Keratinocyte (primary cell): ENCODE results near the gene MAN1C1. TPM values are rescaled to one million over a fixed set of nuclear protein-coding genes. Genes with fewer than 3 reads are reported as not detected.

Source experiments
- DNase-seq: peaks from one replicate; pipeline ENCODE4 v3.0.0-alpha.2; 2011; ENCODE audit warnings: low read depth, missing footprints, low spot score
- FAIRE-seq: peaks from 2 replicates; lab custom pipeline; 2011; peaks lifted over from hg19 to GRCh38; lab: Jason Lieb, UNC
- H2AFZ ChIP-seq: 2 replicates; pipeline ENCODE4 v1.6.0; 2012; ENCODE audit warnings: low read length, control low read depth, inconsistent platforms; ENCODE audit not compliant: control insufficient read depth
- H3K27ac ChIP-seq: 2 replicates; pipeline ENCODE4 v1.5.1; 2011; ENCODE audit warnings: low read length; ENCODE audit not compliant: control insufficient read depth, insufficient read depth
- H3K27me3 ChIP-seq: 3 replicates; pipeline ENCODE4 v1.6.0; 2011; ENCODE audit warnings: low read length; ENCODE audit not compliant: control insufficient read depth, insufficient read depth; ENCODE audit errors: extremely low read depth
- H3K36me3 ChIP-seq, 2 experiments: 2 replicates in 1 of 2; 3 replicates in 1 of 2; pipeline ENCODE4 v1.5.1; 2011; ENCODE audit warnings: low read length in 2 of 2, mild to moderate bottlenecking in 1 of 2; ENCODE audit not compliant: control insufficient read depth in 2 of 2, insufficient read depth in 2 of 2; ENCODE audit errors: extremely low read depth in 1 of 2
- H3K4me1 ChIP-seq: 3 replicates; pipeline ENCODE4 v1.5.1; 2011; ENCODE audit warnings: low read length; ENCODE audit not compliant: control insufficient read depth, insufficient read depth; ENCODE audit errors: extremely low read depth
- H3K4me2 ChIP-seq: 3 replicates; pipeline ENCODE4 v1.6.0; 2011; ENCODE audit warnings: low read depth, low read length; ENCODE audit not compliant: control insufficient read depth, insufficient read depth; ENCODE audit errors: extremely low read depth
- H3K4me3 ChIP-seq, 3 experiments: fragments of 200-600 bp in 1 of 3; sonication (generic) in 1 of 3; 2 replicates in 2 of 3; 3 replicates in 1 of 3; pipeline ENCODE4 v1.5.1; 2011 to 2016; ENCODE audit warnings: low read length in 3 of 3, mild to moderate bottlenecking in 3 of 3, control low read depth in 2 of 3, inconsistent platforms in 1 of 3, low read depth in 1 of 3, mixed read lengths in 1 of 3, mixed run types in 1 of 3, moderate library complexity in 1 of 3; ENCODE audit not compliant: control insufficient read depth in 2 of 3, insufficient read depth in 2 of 3; ENCODE audit errors: extremely low read depth in 1 of 3
- H3K79me2 ChIP-seq: 2 replicates; pipeline ENCODE4 v1.6.0; 2012; ENCODE audit warnings: low read length; ENCODE audit not compliant: control insufficient read depth, insufficient read depth
- H3K9ac ChIP-seq: 3 replicates; pipeline ENCODE4 v1.6.0; 2011; ENCODE audit warnings: low read length; ENCODE audit not compliant: control insufficient read depth, insufficient read depth; ENCODE audit errors: extremely low read depth
- H3K9me1 ChIP-seq: 3 replicates; pipeline ENCODE4 v1.6.0; 2011; ENCODE audit warnings: low read length; ENCODE audit not compliant: control insufficient read depth, insufficient read depth; ENCODE audit errors: extremely low read depth
- H3K9me3 ChIP-seq: 2 replicates; pipeline ENCODE4 v1.5.1; 2012; ENCODE audit warnings: low read depth, low read length; ENCODE audit not compliant: control insufficient read depth
- H4K20me1 ChIP-seq: 3 replicates; pipeline ENCODE4 v1.6.0; 2011; ENCODE audit warnings: low read length; ENCODE audit not compliant: control insufficient read depth, insufficient read depth; ENCODE audit errors: extremely low read depth
- CTCF ChIP-seq, 3 experiments: IDR thresholded peaks in 1 of 3; conservative IDR thresholded peaks in 1 of 3; optimal IDR thresholded peaks in 1 of 3; 2 replicates in 2 of 3; 3 replicates in 1 of 3; pipeline versions ENCODE3 to v1.5.1; 2011; ENCODE audit warnings: low read length in 3 of 3, mild to moderate bottlenecking in 3 of 3, moderate library complexity in 2 of 3, control low read depth in 1 of 3, inconsistent platforms in 1 of 3; ENCODE audit not compliant: insufficient read depth in 2 of 3; ENCODE audit errors: extremely low read depth in 1 of 3
- EZH2 ChIP-seq: IDR thresholded peaks from one replicate; pipeline ENCODE4 v1.6.1; 2012; ENCODE audit warnings: inconsistent platforms, mild to moderate bottlenecking, low read length, moderate library complexity
- dilution Hi-C: fragments of 300-500 bp; cut with MboI; formaldehyde crosslinking; loops from one replicate; pipeline ENCODE4 v1.7.0; 2020; ENCODE audit warnings: low sequenced_read_pairs; ENCODE audit not compliant: extremely low pct_ligation_motif_present
- polyA plus RNA-seq, 5 experiments: library from polyadenylated mRNA; depleted of rRNA in 3 of 5; stranded (reverse) in 3 of 5; stranded (forward) in 1 of 5; unstranded in 1 of 5; fragments of >200 nt; gene quantifications; 1 replicate in 1 of 5; 2 replicates in 3 of 5; 3 replicates in 1 of 5; pipeline versions ENCODE4 v1.2.1 to v1.2.3, GENCODE V29; 2011 to 2012; ENCODE audit warnings: missing spikeins in 2 of 5, low read depth in 1 of 5, low replicate concordance in 1 of 5

Gene MAN1C1
- polyA plus RNA-seq, 1 donor (not counting 4 experiments of a cell fraction or from before 2014, with no cell fraction given), result 0.07 TPM

- no peak for TF ChIP-seq CTCF (optimal IDR thresholded peaks at IDR 0.05 in 1 of 3, IDR thresholded peaks at IDR 0.05 in 1 of 3, conservative IDR thresholded peaks at IDR 0.05 in 1 of 3; ENCODE audit: extremely low read depth in 1 of 3, insufficient read depth in 2 of 3, low read length in 3 of 3)
- no peak for TF ChIP-seq EZH2
- no peaks in the 10 kb centered on the region for H3K4me1 ChIP-seq
- H3K9ac ChIP-seq, result no peak overlapping the region
- H3K27me3 ChIP-seq, result peaks cover 10% of the 10 kb centered on the region
- H3K4me3 ChIP-seq, result no peak overlapping the region
- no peak for FAIRE-seq
- H3K27ac ChIP-seq, result no peak overlapping the region
- no peaks in the 10 kb centered on the region for H4K20me1 ChIP-seq
- H3K9me1 ChIP-seq, result no peaks in the 10 kb centered on the region
- no peaks in the 10 kb centered on the region for H3K9me3 ChIP-seq
- no peaks in the 10 kb centered on the region for H3K36me3 ChIP-seq
- dilution Hi-C loops, result no loop called here
- no peak overlapping the region for H3K4me2 ChIP-seq
- DNase-seq, result no peak
- no peak overlapping the region for H2AFZ ChIP-seq
- H3K79me2 ChIP-seq, result no peaks in the 10 kb centered on the region
Observed at GRCh38 chr1:25679171-25679570, 62.6 kb downstream of the MAN1C1 start.

- Histone ChIP-seq H3K9me3 (no peaks in the 10 kb centered on the region), H3K36me3 (no peaks in the 10 kb centered on the region), H3K4me3 (no peak overlapping the region), H4K20me1 (no peaks in the 10 kb centered on the region), H3K27me3 (peaks cover 12% of the 10 kb centered on the region), H3K4me2 (no peak overlapping the region), H3K9ac (no peak overlapping the region), H3K9me1 (no peaks in the 10 kb centered on the region), H2AFZ (no peak overlapping the region), H3K4me1 (no peaks in the 10 kb centered on the region), H3K79me2 (no peaks in the 10 kb centered on the region), H3K27ac (no peak overlapping the region)
- no peak for FAIRE-seq
- dilution Hi-C loops, result no loop called here
- no peak for DNase-seq
- TF ChIP-seq EZH2 (no peak), CTCF (optimal IDR thresholded peaks at IDR 0.05 in 1 of 3, IDR thresholded peaks at IDR 0.05 in 1 of 3, conservative IDR thresholded peaks at IDR 0.05 in 1 of 3; ENCODE audit: extremely low read depth in 1 of 3, insufficient read depth in 2 of 3, low read length in 3 of 3) (no peak)
Observed at GRCh38 chr1:25680701-25681100, 64.1 kb downstream of the MAN1C1 start.
